ENCODE data around the gene LDLRAD4.

LDLRAD4 gene

DNA sequence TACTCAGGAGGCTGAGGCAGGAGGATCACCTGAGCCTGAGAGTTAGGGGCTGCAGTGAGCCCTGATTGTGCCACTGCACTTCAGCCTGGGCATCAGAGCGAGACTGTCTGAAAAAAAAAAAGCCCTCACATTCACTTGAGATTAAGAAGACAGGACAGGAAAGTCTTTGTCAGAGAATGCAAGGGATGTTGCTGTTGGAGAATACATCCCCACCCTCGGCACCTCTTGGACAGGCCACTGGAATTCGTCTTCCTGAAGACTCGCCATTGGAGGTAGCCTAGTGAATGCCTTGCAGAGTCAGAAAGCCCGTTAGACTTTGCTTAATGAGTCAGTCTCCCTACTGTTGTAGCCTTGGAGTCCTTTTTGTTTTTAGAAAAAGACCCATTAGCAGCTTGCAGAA is 302.2 kb downstream of the LDLRAD4 start:
- Histone ChIP-seq H3K36me3 (replicated peaks in 1 of 2; ENCODE audit: control insufficient read depth in 2 of 2, insufficient read depth in 2 of 2, low read length in 2 of 2) (no peaks in the 10 kb centered on the region), H3K4me2 (ENCODE audit: insufficient read depth, low read length, poor library complexity, severe bottlenecking) (no peak overlapping the region), H2AFZ (ENCODE audit: low read length) (no peak overlapping the region), H2BK15ac (ENCODE audit: low read length) (no peak overlapping the region), H3K79me1 (ENCODE audit: low read depth, low read length) (no peaks in the 10 kb centered on the region), H3K23ac (ENCODE audit: low read depth, low read length, poor library complexity) (no peak overlapping the region), H3K27ac (replicated peaks; ENCODE audit: low read length) (no peak overlapping the region), H4K8ac (ENCODE audit: low read depth, low read length) (no peak overlapping the region), H3K4me3 (ENCODE audit: low read length in 2 of 2) (no peak overlapping the region), H3K9ac (ENCODE audit: low read depth, low read length, poor library complexity) (no peak overlapping the region), H3K4ac (ENCODE audit: low read length) (no peak overlapping the region), H4K91ac (ENCODE audit: low read depth, low read length, poor library complexity) (no peak overlapping the region), H2BK5ac (ENCODE audit: low read length) (no peak overlapping the region), H2BK12ac (ENCODE audit: low read length) (no peak overlapping the region), H3K27me3 (ENCODE audit: control insufficient read depth in 3 of 3, insufficient read depth in 3 of 3, low read depth in 1 of 3, low read length in 3 of 3) (no peaks in the 10 kb centered on the region), H3K18ac (ENCODE audit: low read length) (no peak overlapping the region), H3K14ac (ENCODE audit: low read length) (no peak overlapping the region), H3K9me3 (replicated peaks in 1 of 2; ENCODE audit: control insufficient read depth in 2 of 2, insufficient read depth in 1 of 2, low read depth in 1 of 2, low read length in 2 of 2) (no peaks in the 10 kb centered on the region), H2BK120ac (ENCODE audit: low read depth, low read length) (no peak overlapping the region), H3K4me1 (ENCODE audit: control insufficient read depth in 2 of 2, insufficient read depth in 1 of 2, low read depth in 1 of 2, low read length in 2 of 2) (no peaks in the 10 kb centered on the region), H2AK5ac (ENCODE audit: low read depth, low read length) (no peak overlapping the region)
- WGBS, 2 donors (ENCODE audit: extremely low coverage in 2 of 2, insufficient read length in 2 of 2, insufficient replicate concordance in 1 of 2): no CpG with 5 or more reads among the region's 5 CpGs
- DNase-seq (ENCODE audit: low spot score): no peak

DNA sequence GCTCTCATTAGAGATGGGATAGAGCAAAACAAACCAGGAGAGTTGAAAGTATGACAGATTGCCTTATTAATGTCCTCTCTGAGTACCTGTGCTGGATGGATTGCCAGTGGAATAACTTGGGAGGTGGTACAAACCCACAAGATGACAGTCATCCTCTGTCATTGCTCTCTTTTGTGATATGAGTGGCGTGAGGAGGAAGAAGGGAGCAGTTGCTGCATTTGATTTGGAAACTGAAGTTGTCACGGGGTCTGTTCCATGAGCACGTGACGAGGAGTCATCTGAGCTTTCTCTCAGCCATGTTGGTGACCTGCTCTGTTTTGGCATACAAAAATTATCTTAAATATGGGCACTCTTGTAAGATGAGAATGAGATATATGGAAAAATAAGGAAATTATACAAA is 302.9 kb downstream of the LDLRAD4 start:
- no CpG with 5 or more reads among the region's 4 CpGs for WGBS, 2 donors (ENCODE audit: extremely low coverage in 2 of 2, insufficient read length in 2 of 2, insufficient replicate concordance in 1 of 2)
- no peak overlapping the region for H3K27ac ChIP-seq (replicated peaks; ENCODE audit: low read length)
- H3K4me2 ChIP-seq (ENCODE audit: insufficient read depth, low read length, poor library complexity, severe bottlenecking): no peak overlapping the region

DNA sequence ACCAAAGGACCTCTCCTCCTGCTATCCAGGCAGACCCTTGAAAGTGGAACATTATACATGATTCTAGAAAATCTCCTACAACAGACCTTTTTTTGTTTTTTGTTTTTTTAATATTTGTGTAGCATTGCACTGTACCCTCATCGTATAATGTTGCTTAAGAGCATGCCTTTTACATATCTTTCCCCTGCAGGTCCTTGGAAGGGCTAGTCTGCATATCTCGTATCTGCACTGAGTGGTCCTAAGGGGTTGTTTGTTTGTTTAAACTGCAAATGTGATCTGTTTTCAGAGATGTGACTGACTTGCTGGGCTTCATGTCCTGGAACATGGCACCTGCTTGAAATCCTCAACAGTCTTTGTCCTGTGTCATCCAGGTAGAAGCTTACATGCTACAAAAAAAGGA is 303.7 kb downstream of the LDLRAD4 start:
- Histone ChIP-seq H3K27ac (replicated peaks; ENCODE audit: low read length) (no peak overlapping the region), H3K9me3 (replicated peaks in 1 of 2; ENCODE audit: control insufficient read depth in 2 of 2, insufficient read depth in 1 of 2, low read depth in 1 of 2, low read length in 2 of 2) (no peaks in the 10 kb centered on the region), H2AK5ac (ENCODE audit: low read depth, low read length) (no peak overlapping the region), H3K79me1 (ENCODE audit: low read depth, low read length) (no peaks in the 10 kb centered on the region), H2BK120ac (ENCODE audit: low read depth, low read length) (no peak overlapping the region), H2BK12ac (ENCODE audit: low read length) (no peak overlapping the region), H3K4ac (ENCODE audit: low read length) (no peak overlapping the region), H3K14ac (ENCODE audit: low read length) (no peak overlapping the region), H4K91ac (ENCODE audit: low read depth, low read length, poor library complexity) (no peak overlapping the region), H3K36me3 (replicated peaks in 1 of 2; ENCODE audit: control insufficient read depth in 2 of 2, insufficient read depth in 2 of 2, low read length in 2 of 2) (no peaks in the 10 kb centered on the region), H3K9ac (ENCODE audit: low read depth, low read length, poor library complexity) (no peak overlapping the region), H2BK5ac (ENCODE audit: low read length) (no peak overlapping the region), H3K27me3 (ENCODE audit: control insufficient read depth in 3 of 3, insufficient read depth in 3 of 3, low read depth in 1 of 3, low read length in 3 of 3) (no peaks in the 10 kb centered on the region), H3K4me2 (ENCODE audit: insufficient read depth, low read length, poor library complexity, severe bottlenecking) (no peak overlapping the region), H3K4me1 (ENCODE audit: control insufficient read depth in 2 of 2, insufficient read depth in 1 of 2, low read depth in 1 of 2, low read length in 2 of 2) (no peaks in the 10 kb centered on the region), H3K23ac (ENCODE audit: low read depth, low read length, poor library complexity) (no peak overlapping the region), H4K8ac (ENCODE audit: low read depth, low read length) (no peak overlapping the region), H3K18ac (ENCODE audit: low read length) (no peak overlapping the region), H2AFZ (ENCODE audit: low read length) (no peak overlapping the region), H2BK15ac (ENCODE audit: low read length) (no peak overlapping the region), H3K4me3 (ENCODE audit: low read length in 2 of 2) (no peak overlapping the region)
- no peak for DNase-seq (ENCODE audit: low spot score)
- no CpG with 5 or more reads among the region's 2 CpGs for WGBS, 2 donors (ENCODE audit: extremely low coverage in 2 of 2, insufficient read length in 2 of 2, insufficient replicate concordance in 1 of 2)

More for the DNA sequence above, 302.9 kb downstream of the LDLRAD4 start:
- H3K23ac ChIP-seq (ENCODE audit: low read depth, low read length, poor library complexity): no peak overlapping the region
- H2AK5ac ChIP-seq (ENCODE audit: low read depth, low read length): no peak overlapping the region
- H2BK5ac ChIP-seq (ENCODE audit: low read length): no peak overlapping the region
- no peaks in the 10 kb centered on the region for H3K79me1 ChIP-seq (ENCODE audit: low read depth, low read length)
- H4K8ac ChIP-seq (ENCODE audit: low read depth, low read length): no peak overlapping the region
- no peak for DNase-seq (ENCODE audit: low spot score)
- no peak overlapping the region for H3K4ac ChIP-seq (ENCODE audit: low read length)
- no peak overlapping the region for H2AFZ ChIP-seq (ENCODE audit: low read length)
- H3K4me1 ChIP-seq (ENCODE audit: control insufficient read depth in 2 of 2, insufficient read depth in 1 of 2, low read depth in 1 of 2, low read length in 2 of 2): no peaks in the 10 kb centered on the region
- no peak overlapping the region for H3K4me3 ChIP-seq (ENCODE audit: low read length in 2 of 2)
- H3K9me3 ChIP-seq (replicated peaks in 1 of 2; ENCODE audit: control insufficient read depth in 2 of 2, insufficient read depth in 1 of 2, low read depth in 1 of 2, low read length in 2 of 2): no peaks in the 10 kb centered on the region
- no peak overlapping the region for H3K18ac ChIP-seq (ENCODE audit: low read length)
- no peaks in the 10 kb centered on the region for H3K36me3 ChIP-seq (replicated peaks in 1 of 2; ENCODE audit: control insufficient read depth in 2 of 2, insufficient read depth in 2 of 2, low read length in 2 of 2)
- no peak overlapping the region for H3K14ac ChIP-seq (ENCODE audit: low read length)
- no peak overlapping the region for H2BK120ac ChIP-seq (ENCODE audit: low read depth, low read length)
- no peaks in the 10 kb centered on the region for H3K27me3 ChIP-seq (ENCODE audit: control insufficient read depth in 3 of 3, insufficient read depth in 3 of 3, low read depth in 1 of 3, low read length in 3 of 3)
- no peak overlapping the region for H3K9ac ChIP-seq (ENCODE audit: low read depth, low read length, poor library complexity)
- H4K91ac ChIP-seq (ENCODE audit: low read depth, low read length, poor library complexity): no peak overlapping the region
- no peak overlapping the region for H2BK12ac ChIP-seq (ENCODE audit: low read length)
- H2BK15ac ChIP-seq (ENCODE audit: low read length): no peak overlapping the region

DNA sequence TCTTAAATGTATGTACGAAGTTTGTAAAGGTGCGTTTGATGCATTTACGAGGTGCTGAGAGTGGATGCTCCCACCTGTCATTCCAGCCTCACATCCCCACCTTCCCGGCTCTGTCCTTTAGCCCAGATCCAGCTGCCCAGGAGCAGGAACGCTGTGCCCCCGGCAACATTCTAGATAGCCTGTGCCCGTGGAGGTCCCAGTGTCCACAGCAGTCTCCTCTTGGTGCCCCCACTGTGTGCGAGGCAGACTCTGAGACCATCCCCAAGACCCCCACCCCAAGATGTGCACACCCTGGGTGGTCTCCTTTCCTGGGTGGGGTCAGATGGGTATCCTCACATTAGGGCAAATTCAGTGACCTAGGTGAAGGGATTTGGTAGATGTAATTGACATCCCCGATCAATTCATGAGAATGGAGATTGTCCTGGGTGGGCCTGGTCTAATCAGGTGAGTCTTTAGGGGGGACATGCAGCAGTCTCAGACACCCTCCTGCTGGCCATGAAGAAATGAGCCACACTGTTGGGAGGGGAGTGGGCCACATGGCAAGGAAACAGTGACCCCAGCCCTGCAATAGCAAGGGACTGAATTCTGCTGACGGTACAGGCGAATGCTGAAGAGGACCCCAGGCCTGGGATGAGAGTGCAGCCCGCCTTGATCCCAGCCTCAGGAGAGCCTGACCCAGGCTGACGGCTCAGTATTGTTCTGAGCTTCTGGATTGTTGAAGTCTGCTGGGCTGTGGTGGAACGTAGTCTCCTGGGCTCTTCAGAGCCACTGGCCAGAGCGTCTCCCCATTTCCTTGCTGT is 304.5 kb downstream of the LDLRAD4 start:
- no peak for DNase-seq (ENCODE audit: low spot score)
- no peak overlapping the region for H2BK15ac ChIP-seq (ENCODE audit: low read length)
- no peak overlapping the region for H4K91ac ChIP-seq (ENCODE audit: low read depth, low read length, poor library complexity)
- no peak overlapping the region for H3K4me3 ChIP-seq (ENCODE audit: low read length in 2 of 2)
- no peak overlapping the region for H3K18ac ChIP-seq (ENCODE audit: low read length)
- H3K36me3 ChIP-seq (replicated peaks in 1 of 2; ENCODE audit: control insufficient read depth in 2 of 2, insufficient read depth in 2 of 2, low read length in 2 of 2): no peaks in the 10 kb centered on the region
- no peak overlapping the region for H4K8ac ChIP-seq (ENCODE audit: low read depth, low read length)
- H3K9ac ChIP-seq (ENCODE audit: low read depth, low read length, poor library complexity): no peak overlapping the region
- no peaks in the 10 kb centered on the region for H3K27me3 ChIP-seq (ENCODE audit: control insufficient read depth in 3 of 3, insufficient read depth in 3 of 3, low read depth in 1 of 3, low read length in 3 of 3)
- H3K79me1 ChIP-seq (ENCODE audit: low read depth, low read length): no peaks in the 10 kb centered on the region
- H2AK5ac ChIP-seq (ENCODE audit: low read depth, low read length): peak overlapping the region; percentile 29
- H2BK120ac ChIP-seq (ENCODE audit: low read depth, low read length): no peak overlapping the region
- no peak overlapping the region for H2BK12ac ChIP-seq (ENCODE audit: low read length)
- no peaks in the 10 kb centered on the region for H3K4me1 ChIP-seq (ENCODE audit: control insufficient read depth in 2 of 2, insufficient read depth in 1 of 2, low read depth in 1 of 2, low read length in 2 of 2)
- H3K9me3 ChIP-seq (replicated peaks in 1 of 2; ENCODE audit: control insufficient read depth in 2 of 2, insufficient read depth in 1 of 2, low read depth in 1 of 2, low read length in 2 of 2): no peaks in the 10 kb centered on the region
- H3K23ac ChIP-seq (ENCODE audit: low read depth, low read length, poor library complexity): no peak overlapping the region
- H3K4me2 ChIP-seq (ENCODE audit: insufficient read depth, low read length, poor library complexity, severe bottlenecking): no peak overlapping the region
- 100% methylated on average over 3 of the region's 15 CpGs; no CpG with 5 or more reads in 1 of the 2 donors for WGBS, 2 donors (ENCODE audit: extremely low coverage in 2 of 2, insufficient read length in 2 of 2, insufficient replicate concordance in 1 of 2)
- H3K4ac ChIP-seq (ENCODE audit: low read length): no peak overlapping the region
- no peak overlapping the region for H3K27ac ChIP-seq (replicated peaks; ENCODE audit: low read length)
- H2BK5ac ChIP-seq (ENCODE audit: low read length): no peak overlapping the region
- no peak overlapping the region for H3K14ac ChIP-seq (ENCODE audit: low read length)
- no peak overlapping the region for H2AFZ ChIP-seq (ENCODE audit: low read length)
